Left cardiac atrium (tissue), 4 donors: ENCODE measurements around the gene USP17L17. TPM values are rescaled to one million over a fixed set of nuclear protein-coding genes. Genes with fewer than 3 reads are reported as not detected.
"Not testable (repeated sequence)": the region's sequence is repeated elsewhere in the genome, so short reads cannot be mapped to it uniquely, and the experiment has no call there.

ENCODE experiments used
- ATAC-seq, 2 donors: fragments of 200-7000 bp; cut with Tn5 transposase; one replicate each; pipeline ENCODE4 v1.9.1; 2020; ENCODE audit warnings: mild to moderate bottlenecking in 2 of 2, moderate library complexity in 2 of 2
- DNase-seq: peaks from one replicate; pipeline ENCODE4 v3.0.0-alpha.2; 2020
- intact Hi-C, 2 donors: fragments of 100-400 bp; cut with DNase I; formaldehyde crosslinking; loops; one replicate each; pipeline versions ENCODE4 v1.14.1 to v1.15.1; 2022 to 2023
- long read RNA-seq: library from polyadenylated mRNA; unstranded; transcript quantifications from one replicate; pipeline ENCODE4 v2.0.0, GENCODE V29; 2021
- total RNA-seq, 2 donors: library from RNA; stranded (reverse); fragmentation: NEBNext Ultra II Directional; extraction: Animal tissue kit (Norgen Biotek cat#: 25700); gene quantifications; one replicate each; pipeline ENCODE4 v1.2.1, GENCODE V29; 2021
- donor health status: DM: no; HTN: yes; CAD: no.
- donor health status: DM: no; HTN: yes; CAD: no; lungs with severe emphysema.
- donor health status: DM: yes; HTN: yes; CAD: no.
- donor health status: Dilated cardiomyopathy.

Gene USP17L17, protein sequence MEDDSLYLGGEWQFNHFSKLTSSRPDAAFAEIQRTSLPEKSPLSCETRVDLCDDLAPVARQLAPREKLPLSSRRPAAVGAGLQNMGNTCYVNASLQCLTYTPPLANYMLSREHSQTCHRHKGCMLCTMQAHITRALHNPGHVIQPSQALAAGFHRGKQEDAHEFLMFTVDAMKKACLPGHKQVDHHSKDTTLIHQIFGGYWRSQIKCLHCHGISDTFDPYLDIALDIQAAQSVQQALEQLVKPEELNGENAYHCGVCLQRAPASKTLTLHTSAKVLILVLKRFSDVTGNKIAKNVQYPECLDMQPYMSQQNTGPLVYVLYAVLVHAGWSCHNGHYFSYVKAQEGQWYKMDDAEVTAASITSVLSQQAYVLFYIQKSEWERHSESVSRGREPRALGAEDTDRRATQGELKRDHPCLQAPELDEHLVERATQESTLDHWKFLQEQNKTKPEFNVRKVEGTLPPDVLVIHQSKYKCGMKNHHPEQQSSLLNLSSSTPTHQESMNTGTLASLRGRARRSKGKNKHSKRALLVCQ
- total RNA-seq = not detected
- long read RNA-seq = 0 reads

DNA sequence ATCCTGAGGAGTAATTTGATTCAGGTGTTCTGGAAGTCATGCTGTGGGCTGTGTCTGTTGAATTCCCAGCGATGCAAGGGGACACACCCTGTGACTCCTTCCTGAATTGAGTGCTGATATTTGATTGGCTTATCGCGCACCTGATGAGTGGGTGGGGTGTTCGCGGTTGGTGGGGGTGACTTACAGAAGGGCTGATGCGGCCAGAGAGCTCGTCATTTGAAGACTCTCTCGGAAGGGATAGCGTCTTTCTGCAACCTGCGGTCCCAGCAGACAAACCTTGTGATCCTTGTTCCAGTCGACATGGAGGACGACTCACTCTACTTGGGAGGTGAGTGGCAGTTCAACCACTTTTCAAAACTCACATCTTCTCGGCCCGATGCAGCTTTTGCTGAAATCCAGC, at the start of gene USP17L17:
TSS of gene USP17L17 (plus strand) at position 301 of the 400 bp plus-strand sequence. CDS start at position 301, 0 bp downstream.
- intact Hi-C loops, ATAC-seq, DNase-seq: not testable (repeated sequence)

DNA sequence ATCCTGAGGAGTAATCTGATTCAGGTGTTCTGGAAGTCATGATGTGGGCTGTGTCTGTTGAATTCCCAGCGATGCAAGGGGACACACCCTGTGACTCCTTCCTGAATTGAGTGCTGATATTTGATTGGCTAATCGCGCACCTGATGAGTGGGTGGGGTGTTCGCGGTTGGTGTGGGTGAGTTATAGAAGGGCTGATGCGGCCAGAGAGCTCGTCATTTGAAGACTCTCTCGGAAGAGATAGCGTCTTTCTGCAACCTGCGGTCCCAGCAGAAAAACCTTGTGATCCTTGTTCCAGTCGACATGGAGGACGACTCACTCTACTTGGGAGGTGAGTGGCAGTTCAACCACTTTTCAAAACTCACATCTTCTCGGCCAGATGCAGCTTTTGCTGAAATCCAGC, 33.3 kb upstream of the USP17L17 start, which contains the start of gene USP17L10:
TSS of gene USP17L10 (plus strand) at position 301 of the 400 bp plus-strand sequence. CDS start at position 301, 0 bp downstream.
- intact Hi-C loops, DNase-seq, ATAC-seq: not testable (repeated sequence)

DNA sequence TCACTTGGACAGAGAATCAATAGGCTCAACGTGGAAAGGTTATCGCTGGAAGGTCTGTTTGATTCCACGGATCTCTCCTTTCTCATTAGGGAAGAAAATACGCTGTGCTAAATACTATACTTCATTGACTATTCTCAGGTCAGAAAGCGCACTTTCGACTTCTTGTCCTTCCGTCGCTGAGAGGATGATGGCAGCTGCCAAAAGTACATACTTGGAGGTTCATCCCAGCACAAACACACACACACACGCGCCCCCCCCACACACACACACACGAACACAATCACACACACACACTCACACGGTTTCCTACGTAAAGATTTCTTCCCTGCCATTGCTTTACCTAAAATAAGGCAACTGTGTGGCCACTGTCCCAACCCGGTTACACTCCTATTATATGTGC, 29.0 kb upstream of the USP17L17 start:
- intact Hi-C loops, ATAC-seq: not testable (repeated sequence)
- peak; percentile 0 for DNase-seq

DNA sequence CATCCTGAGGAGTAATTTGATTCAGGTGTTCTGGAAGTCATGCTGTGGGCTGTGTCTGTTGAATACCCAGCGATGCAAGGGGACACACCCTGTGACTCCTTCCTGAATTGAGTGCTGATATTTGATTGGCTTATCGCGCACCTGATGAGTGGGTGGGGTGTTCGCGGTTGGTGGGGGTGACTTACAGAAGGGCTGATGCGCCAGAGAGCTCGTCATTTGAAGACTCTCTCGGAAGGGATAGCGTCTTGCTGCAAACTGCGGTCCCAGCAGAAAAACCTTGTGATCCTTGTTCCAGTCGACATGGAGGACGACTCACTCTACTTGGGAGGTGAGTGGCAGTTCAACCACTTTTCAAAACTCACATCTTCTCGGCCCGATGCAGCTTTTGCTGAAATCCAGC, 28.6 kb upstream of the USP17L17 start, which contains the start of gene USP17L11:
TSS of gene USP17L11 (plus strand) at position 301 of the 400 bp plus-strand sequence. CDS start at position 301, 0 bp downstream.
- DNase-seq, ATAC-seq, intact Hi-C loops: not testable (repeated sequence)

DNA sequence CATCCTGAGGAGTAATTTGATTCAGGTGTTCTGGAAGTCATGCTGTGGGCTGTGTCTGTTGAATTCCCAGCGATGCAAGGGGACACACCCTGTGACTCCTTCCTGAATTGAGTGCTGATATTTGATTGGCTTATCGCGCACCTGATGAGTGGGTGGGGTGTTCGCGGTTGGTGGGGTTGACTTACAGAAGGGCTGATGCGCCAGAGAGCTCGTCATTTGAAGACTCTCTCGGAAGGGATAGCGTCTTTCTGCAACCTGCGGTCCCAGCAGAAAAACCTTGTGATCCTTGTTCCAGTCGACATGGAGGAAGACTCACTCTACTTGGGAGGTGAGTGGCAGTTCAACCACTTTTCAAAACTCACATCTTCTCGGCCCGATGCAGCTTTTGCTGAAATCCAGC, 23.8 kb upstream of the USP17L17 start, which contains the start of gene USP17L12:
TSS of gene USP17L12 (plus strand) at position 301 of the 400 bp plus-strand sequence. CDS start at position 301, 0 bp downstream.
- ATAC-seq, intact Hi-C loops, DNase-seq: not testable (repeated sequence)

DNA sequence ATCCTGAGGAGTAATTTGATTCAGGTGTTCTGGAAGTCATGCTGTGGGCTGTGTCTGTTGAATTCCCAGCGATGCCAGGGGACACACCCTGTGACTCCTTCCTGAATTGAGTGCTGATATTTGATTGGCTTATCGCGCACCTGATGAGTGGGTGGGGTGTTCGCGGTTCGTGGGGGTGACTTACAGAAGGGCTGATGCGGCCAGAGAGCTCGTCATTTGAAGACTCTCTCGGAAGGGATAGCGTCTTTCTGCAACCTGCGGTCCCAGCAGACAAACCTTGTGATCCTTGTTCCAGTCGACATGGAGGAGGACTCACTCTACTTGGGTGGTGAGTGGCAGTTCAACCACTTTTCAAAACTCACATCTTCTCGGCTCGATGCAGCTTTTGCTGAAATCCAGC, 19.1 kb upstream of the USP17L17 start, which contains the start of gene USP17L13:
TSS of gene USP17L13 (plus strand) at position 301 of the 400 bp plus-strand sequence. CDS start at position 301, 0 bp downstream.
- DNase-seq, intact Hi-C loops, ATAC-seq: not testable (repeated sequence)

DNA sequence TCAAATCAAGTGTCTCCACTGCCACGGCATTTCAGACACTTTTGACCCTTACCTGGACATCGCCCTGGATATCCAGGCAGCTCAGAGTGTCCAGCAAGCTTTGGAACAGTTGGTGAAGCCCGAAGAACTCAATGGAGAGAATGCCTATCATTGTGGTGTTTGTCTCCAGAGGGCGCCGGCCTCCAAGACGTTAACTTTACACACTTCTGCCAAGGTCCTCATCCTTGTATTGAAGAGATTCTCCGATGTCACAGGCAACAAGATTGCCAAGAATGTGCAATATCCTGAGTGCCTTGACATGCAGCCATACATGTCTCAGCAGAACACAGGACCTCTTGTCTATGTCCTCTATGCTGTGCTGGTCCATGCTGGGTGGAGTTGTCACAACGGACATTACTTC, 13.4 kb upstream of the USP17L17 start:
- intact Hi-C loops, DNase-seq, ATAC-seq: not testable (repeated sequence)

DNA sequence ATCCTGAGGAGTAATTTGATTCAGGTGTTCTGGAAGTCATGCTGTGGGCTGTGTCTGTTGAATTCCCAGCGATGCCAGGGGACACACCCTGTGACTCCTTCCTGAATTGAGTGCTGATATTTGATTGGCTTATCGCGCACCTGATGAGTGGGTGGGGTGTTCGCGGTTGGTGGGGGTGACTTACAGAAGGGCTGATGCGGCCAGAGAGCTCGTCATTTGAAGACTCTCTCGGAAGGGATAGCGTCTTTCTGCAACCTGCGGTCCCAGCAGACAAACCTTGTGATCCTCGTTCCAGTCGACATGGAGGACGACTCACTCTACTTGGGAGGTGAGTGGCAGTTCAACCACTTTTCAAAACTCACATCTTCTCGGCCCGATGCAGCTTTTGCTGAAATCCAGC, 9.6 kb upstream of the USP17L17 start, which contains the start of gene USP17L15:
TSS of gene USP17L15 (plus strand) at position 301 of the 400 bp plus-strand sequence. CDS start at position 301, 0 bp downstream.
- ATAC-seq, DNase-seq, intact Hi-C loops: not testable (repeated sequence)

DNA sequence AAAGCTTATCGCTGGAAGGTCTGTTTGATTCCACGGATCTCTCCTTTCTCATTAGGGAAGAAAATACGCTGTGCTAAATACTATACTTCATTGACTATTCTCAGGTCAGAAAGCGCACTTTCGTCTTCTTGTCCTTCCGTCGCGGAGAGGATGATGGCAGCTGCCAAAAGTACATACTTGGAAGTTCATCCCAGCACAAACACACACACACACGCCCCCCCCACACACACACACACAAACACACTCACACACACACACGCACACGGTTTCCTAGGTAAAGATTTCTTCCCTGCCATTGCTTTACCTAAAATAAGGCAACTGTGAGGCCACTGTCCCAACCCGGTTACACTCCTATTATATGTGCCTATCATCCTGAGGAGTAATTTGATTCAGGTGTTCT, 5.2 kb upstream of the USP17L17 start:
- DNase-seq, ATAC-seq, intact Hi-C loops: not testable (repeated sequence)

DNA sequence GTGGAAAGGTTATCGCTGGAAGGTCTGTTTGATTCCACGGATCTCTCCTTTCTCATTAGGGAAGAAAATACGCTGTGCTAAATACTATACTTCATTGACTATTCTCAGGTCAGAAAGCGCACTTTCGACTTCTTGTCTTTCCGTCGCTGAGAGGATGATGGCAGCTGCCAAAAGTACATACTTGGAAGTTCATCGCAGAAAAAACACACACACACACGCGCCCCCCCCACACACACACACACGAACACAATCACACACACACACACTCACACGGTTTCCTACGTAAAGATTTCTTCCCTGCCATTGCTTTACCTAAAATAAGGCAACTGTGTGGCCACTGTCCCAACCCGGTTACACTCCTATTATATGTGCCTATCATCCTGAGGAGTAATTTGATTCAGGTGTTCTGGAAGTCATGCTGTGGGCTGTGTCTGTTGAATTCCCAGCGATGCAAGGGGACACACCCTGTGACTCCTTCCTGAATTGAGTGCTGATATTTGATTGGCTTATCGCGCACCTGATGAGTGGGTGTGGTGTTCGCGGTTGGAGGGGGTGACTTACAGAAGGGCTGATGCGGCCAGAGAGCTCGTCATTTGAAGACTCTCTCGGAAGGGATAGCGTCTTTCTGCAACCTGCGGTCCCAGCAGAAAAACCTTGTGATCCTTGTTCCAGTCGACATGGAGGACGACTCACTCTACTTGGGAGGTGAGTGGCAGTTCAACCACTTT, 4.4 kb downstream of the USP17L17 start, which contains the start of gene USP17L18:
TSS of gene USP17L18 (plus strand) at position 678 of the 728 bp plus-strand sequence. CDS start at position 678, 0 bp downstream.
- DNase-seq = peak; percentile 6
- ATAC-seq, intact Hi-C loops: not testable (repeated sequence)

DNA sequence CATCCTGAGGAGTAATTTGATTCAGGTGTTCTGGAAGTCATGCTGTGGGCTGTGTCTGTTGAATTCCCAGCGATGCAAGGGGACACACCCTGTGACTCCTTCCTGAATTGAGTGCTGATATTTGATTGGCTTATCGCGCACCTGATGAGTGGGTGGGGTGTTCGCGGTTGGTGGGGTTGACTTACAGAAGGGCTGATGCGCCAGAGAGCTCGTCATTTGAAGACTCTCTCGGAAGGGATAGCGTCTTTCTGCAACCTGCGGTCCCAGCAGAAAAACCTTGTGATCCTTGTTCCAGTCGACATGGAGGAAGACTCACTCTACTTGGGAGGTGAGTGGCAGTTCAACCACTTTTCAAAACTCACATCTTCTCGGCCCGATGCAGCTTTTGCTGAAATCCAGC, 9.4 kb downstream of the USP17L17 start, which contains the start of gene USP17L19:
TSS of gene USP17L19 (plus strand) at position 301 of the 400 bp plus-strand sequence. CDS start at position 301, 0 bp downstream.
- DNase-seq, ATAC-seq, intact Hi-C loops: not testable (repeated sequence)

DNA sequence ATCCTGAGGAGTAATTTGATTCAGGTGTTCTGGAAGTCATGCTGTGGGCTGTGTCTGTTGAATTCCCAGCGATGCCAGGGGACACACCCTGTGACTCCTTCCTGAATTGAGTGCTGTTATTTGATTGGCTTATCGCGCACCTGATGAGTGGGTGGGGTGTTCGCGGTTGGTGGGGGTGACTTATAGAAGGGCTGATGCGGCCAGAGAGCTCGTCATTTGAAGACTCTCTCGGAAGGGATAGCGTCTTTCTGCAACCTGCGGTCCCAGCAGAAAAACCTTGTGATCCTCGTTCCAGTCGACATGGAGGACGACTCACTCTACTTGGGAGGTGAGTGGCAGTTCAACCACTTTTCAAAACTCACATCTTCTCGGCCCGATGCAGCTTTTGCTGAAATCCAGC, 14.1 kb downstream of the USP17L17 start, which contains the start of gene USP17L20:
TSS of gene USP17L20 (plus strand) at position 301 of the 400 bp plus-strand sequence. CDS start at position 301, 0 bp downstream.
- intact Hi-C loops, ATAC-seq, DNase-seq: not testable (repeated sequence)

DNA sequence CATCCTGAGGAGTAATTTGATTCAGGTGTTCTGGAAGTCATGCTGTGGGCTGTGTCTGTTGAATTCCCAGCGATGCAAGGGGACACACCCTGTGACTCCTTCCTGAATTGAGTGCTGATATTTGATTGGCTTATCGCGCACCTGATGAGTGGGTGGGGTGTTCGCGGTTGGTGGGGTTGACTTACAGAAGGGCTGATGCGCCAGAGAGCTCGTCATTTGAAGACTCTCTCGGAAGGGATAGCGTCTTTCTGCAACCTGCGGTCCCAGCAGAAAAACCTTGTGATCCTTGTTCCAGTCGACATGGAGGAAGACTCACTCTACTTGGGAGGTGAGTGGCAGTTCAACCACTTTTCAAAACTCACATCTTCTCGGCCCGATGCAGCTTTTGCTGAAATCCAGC, 18.9 kb downstream of the USP17L17 start, which contains the start of gene USP17L21:
TSS of gene USP17L21 (plus strand) at position 301 of the 400 bp plus-strand sequence. CDS start at position 301, 0 bp downstream.
- DNase-seq, ATAC-seq, intact Hi-C loops: not testable (repeated sequence)

DNA sequence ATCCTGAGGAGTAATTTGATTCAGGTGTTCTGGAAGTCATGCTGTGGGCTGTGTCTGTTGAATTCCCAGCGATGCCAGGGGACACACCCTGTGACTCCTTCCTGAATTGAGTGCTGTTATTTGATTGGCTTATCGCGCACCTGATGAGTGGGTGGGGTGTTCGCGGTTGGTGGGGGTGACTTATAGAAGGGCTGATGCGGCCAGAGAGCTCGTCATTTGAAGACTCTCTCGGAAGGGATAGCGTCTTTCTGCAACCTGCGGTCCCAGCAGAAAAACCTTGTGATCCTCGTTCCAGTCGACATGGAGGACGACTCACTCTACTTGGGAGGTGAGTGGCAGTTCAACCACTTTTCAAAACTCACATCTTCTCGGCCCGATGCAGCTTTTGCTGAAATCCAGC, 23.6 kb downstream of the USP17L17 start, which contains the start of gene USP17L22:
TSS of gene USP17L22 (plus strand) at position 301 of the 400 bp plus-strand sequence. CDS start at position 301, 0 bp downstream.
- intact Hi-C loops, DNase-seq, ATAC-seq: not testable (repeated sequence)

DNA sequence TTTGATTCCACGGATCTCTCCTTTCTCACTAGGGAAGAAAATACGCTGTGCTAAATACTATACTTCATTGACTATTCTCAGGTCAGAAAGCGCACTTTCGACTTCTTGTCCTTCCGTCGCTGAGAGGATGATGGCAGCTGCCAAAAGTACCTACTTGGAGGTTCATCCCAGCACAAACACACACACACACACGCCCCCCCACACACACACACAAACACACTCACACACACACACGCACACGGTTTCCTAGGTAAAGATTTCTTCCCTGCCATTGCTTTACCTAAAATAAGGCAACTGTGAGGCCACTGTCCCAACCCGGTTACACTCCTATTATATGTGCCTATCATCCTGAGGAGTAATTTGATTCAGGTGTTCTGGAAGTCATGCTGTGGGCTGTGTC, 28.0 kb downstream of the USP17L17 start:
- intact Hi-C loops, ATAC-seq: not testable (repeated sequence)
- DNase-seq = peak; percentile 36
